ENCODE results near the gene FCN1.

GRCh38 chr9:134923466-134923865 is 5.8 kb upstream of the FCN1 start:
- TF ChIP-seq, protein P1, sequence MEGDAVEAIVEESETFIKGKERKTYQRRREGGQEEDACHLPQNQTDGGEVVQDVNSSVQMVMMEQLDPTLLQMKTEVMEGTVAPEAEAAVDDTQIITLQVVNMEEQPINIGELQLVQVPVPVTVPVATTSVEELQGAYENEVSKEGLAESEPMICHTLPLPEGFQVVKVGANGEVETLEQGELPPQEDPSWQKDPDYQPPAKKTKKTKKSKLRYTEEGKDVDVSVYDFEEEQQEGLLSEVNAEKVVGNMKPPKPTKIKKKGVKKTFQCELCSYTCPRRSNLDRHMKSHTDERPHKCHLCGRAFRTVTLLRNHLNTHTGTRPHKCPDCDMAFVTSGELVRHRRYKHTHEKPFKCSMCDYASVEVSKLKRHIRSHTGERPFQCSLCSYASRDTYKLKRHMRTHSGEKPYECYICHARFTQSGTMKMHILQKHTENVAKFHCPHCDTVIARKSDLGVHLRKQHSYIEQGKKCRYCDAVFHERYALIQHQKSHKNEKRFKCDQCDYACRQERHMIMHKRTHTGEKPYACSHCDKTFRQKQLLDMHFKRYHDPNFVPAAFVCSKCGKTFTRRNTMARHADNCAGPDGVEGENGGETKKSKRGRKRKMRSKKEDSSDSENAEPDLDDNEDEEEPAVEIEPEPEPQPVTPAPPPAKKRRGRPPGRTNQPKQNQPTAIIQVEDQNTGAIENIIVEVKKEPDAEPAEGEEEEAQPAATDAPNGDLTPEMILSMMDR (conservative IDR thresholded peaks at IDR 0.05 in 1 of 2, IDR thresholded peaks at IDR 0.05 in 1 of 2; ENCODE audit: low read depth in 1 of 2, low read length in 2 of 2): no peak
- no peak for TF ChIP-seq EZH2 (IDR thresholded peaks at IDR 0.05; ENCODE audit: low read length, missing control alignments)

Data from fibroblast of lung (primary cell).